Nephron progenitor cell (in vitro differentiated cells): ENCODE measurements around the gene CNGB1.

Experiments used
- DNase-seq: peaks from one replicate; pipeline ENCODE4 v3.0.0; 2021
- H3K27ac Mint-ChIP-seq: 2 replicates; pipeline ENCODE4 v1.8.0; 2021; ENCODE audit warnings: mild to moderate bottlenecking, moderate library complexity, mixed read lengths
- H3K27me3 Mint-ChIP-seq: 2 replicates; pipeline ENCODE4 v1.8.0; 2021; ENCODE audit warnings: mild to moderate bottlenecking, low read depth, mixed read lengths; ENCODE audit not compliant: poor library complexity
- H3K36me3 Mint-ChIP-seq: 2 replicates; pipeline ENCODE4 v1.8.0; 2021; ENCODE audit warnings: low read depth, mixed read lengths
- H3K4me1 Mint-ChIP-seq: 2 replicates; pipeline ENCODE4 v1.8.0; 2021; ENCODE audit warnings: mixed read lengths
- H3K4me3 Mint-ChIP-seq: 2 replicates; pipeline ENCODE4 v1.8.0; 2021; ENCODE audit warnings: mild to moderate bottlenecking, moderate library complexity, mixed read lengths
- H3K9me3 Mint-ChIP-seq: 2 replicates; pipeline ENCODE4 v1.8.0; 2021; ENCODE audit warnings: mild to moderate bottlenecking, moderate library complexity, mixed read lengths
- CTCF ChIP-seq: fragments of 200-600 bp; sonication (generic); IDR thresholded peaks from 2 replicates; pipeline ENCODE4 v1.5.0; 2021; ENCODE audit warnings: antibody characterized with exemption

The CNGB1 gene

DNA sequence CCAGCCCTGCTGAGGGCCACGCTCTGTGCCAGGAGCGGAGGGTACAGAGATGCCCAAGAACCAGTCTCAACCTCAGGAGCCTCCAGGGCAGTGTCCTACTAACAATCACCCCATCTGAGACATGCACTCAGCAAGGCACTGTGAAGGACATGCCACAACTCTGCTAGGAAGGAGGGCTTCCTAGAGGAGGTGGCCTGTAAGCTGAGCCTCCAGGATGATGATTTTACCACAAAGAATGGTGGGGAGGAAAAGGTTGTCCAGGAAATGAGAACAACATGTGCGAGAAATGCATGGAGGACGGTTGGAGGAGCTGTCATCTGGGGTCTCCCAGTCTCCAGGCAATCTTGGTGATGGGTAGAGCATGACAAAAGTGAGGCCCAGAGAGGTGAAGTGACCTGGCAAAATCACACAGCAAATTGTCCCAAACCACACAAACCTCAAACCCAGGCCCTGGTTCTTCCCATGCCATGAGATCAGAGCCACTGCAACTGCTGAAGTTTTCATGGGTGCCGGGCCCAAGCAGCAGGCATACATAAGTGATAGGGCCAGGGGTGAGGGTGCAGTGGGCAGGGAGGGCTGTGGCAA is 30.5 kb downstream of the CNGB1 start:
- Mint-ChIP-seq H3K4me3 (no peak overlapping the region), H3K36me3 (no peaks in the 10 kb centered on the region), H3K27ac (no peak overlapping the region), H3K9me3 (no peaks in the 10 kb centered on the region), H3K27me3 (peaks cover 25% of the 10 kb centered on the region), H3K4me1 (peaks cover 11% of the 10 kb centered on the region)
- no peak for TF ChIP-seq CTCF
- no peak for DNase-seq

GRCh38 chr16:57939872-57940224 is 31.1 kb downstream of the CNGB1 start:
- H3K36me3 Mint-ChIP-seq, result no peaks in the 10 kb centered on the region
- H3K4me3 Mint-ChIP-seq, result no peak overlapping the region
- H3K27ac Mint-ChIP-seq, result no peak overlapping the region
- H3K9me3 Mint-ChIP-seq, result no peaks in the 10 kb centered on the region
- peaks cover 24% of the 10 kb centered on the region for H3K27me3 Mint-ChIP-seq
- no peak for DNase-seq
- H3K4me1 Mint-ChIP-seq, result peaks cover 11% of the 10 kb centered on the region
- TF ChIP-seq CTCF, result no peak

DNA sequence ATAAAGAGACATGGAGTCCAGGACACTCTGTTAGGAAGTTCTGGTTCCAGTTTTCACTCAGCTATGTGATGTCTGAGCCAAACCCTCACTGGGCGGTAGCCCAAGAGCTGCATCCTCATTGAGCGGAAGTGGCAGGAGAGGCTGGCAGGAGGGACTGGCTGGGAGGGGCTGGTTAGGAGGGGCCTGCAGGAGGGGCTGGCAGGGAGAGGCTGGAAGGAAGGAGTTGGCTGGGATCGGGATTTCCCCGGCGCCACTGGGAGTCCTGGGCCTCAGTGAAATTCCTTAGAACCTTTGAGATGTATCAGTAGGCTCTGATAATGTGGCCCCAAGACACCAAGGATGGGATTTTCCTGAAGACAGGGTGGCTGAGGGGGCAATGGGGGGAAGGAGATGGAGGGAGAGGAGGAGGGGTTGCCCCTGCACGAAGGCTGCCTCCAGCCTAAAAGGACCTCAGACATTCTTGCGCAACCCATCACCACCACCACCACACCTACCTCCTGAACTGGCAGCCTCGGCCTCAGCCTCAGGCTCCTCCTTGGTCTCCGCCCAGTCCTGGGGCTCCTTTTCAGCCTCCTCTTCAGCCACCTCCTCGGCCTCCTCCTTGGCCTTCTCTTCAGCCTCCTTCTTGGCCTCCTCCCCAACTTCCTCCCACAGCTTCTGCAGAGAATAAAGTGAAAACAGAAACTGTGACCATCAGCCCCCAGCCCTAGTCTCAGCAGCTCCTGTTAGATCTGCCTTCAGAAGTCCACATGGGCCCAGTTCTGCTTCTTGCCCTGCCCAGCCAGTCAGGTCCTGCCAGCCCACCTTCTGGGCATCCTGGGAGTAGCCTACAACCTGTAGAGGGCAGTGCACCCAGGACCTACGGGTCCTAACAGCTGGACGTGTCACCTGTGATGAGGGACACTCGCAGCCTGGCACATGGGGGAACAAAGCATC is 31.7 kb downstream of the CNGB1 start:
- no peaks in the 10 kb centered on the region for H3K36me3 Mint-ChIP-seq
- H3K4me3 Mint-ChIP-seq, result no peak overlapping the region
- H3K9me3 Mint-ChIP-seq, result no peaks in the 10 kb centered on the region
- H3K27ac Mint-ChIP-seq, result no peak overlapping the region
- H3K27me3 Mint-ChIP-seq, result peaks cover 25% of the 10 kb centered on the region
- H3K4me1 Mint-ChIP-seq, result peaks cover 11% of the 10 kb centered on the region
- no peak for TF ChIP-seq CTCF
- no peak for DNase-seq

DNA sequence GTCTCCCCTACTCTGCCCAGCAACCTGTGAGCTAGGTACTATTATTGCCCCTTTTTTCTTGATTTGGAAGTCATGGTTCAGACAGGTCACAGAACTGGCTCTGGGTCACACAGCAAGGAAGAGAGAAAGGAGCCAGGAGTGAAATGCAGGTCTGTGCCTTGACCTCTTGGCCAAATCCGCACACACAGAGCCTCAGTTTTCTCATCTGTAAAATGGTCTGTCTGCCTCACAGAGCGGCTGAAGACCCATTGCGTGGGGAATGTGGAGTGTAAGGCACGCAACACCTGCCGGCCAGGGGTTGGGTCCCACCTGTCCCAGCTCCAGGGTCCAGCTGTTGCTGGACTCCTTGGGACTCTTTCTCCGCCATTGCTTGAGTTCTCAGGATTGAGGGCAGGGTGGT is 32.4 kb downstream of the CNGB1 start:
- DNase-seq, result no peak
- Mint-ChIP-seq H3K9me3 (no peaks in the 10 kb centered on the region), H3K4me1 (peaks cover 11% of the 10 kb centered on the region), H3K27ac (no peak overlapping the region), H3K27me3 (peaks cover 25% of the 10 kb centered on the region), H3K36me3 (no peaks in the 10 kb centered on the region), H3K4me3 (no peak overlapping the region)
- no peak for TF ChIP-seq CTCF

DNA sequence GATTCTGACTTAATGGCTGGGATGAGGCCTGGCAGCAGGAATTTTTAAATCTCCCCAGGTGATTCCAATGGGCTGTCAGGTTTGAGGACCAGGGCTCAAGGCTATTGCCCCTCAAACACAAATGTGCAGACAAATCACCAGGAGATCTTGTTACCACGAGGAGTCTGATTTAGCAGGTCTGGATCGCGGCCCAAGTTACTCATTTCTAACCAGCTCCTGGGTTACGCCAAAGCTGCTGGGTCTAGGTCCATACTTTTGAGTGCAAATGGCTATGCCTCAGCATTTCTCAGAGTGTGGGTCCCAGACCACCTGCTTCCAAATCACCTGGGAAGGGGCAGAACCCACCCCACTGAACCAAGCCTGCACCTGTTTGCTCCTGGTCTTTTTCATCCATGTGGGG is 33.1 kb downstream of the CNGB1 start:
- TF ChIP-seq CTCF, result no peak
- no peak overlapping the region for H3K27ac Mint-ChIP-seq
- H3K4me1 Mint-ChIP-seq, result peaks cover 11% of the 10 kb centered on the region
- peaks cover 23% of the 10 kb centered on the region for H3K27me3 Mint-ChIP-seq
- DNase-seq, result no peak
- H3K36me3 Mint-ChIP-seq, result no peaks in the 10 kb centered on the region
- no peak overlapping the region for H3K4me3 Mint-ChIP-seq
- no peaks in the 10 kb centered on the region for H3K9me3 Mint-ChIP-seq
